Activated CD4-positive, alpha-beta memory T cell treated with anti-CD3 and anti-CD28 coated beads for 36 hours (primary cell): ENCODE data around the gene RFC5. TPM values are rescaled to one million over a fixed set of nuclear protein-coding genes. Genes with fewer than 3 reads are reported as not detected.
"Not testable (repeated sequence)": the region's sequence is repeated elsewhere in the genome, so short reads cannot be mapped to it uniquely, and the experiment has no call there.

Source experiments
- CTCF ChIA-PET: fragments of 350-600 bp; sonication (Branson Sonifier 250); formaldehyde crosslinking; loops from one replicate; lab custom pipeline; 2021; ENCODE audit warnings: antibody characterized with exemption, inconsistent platforms; lab: Charles Lee
- POLR2A ChIA-PET: fragments of 350-600 bp; sonication (Branson Sonifier 250); formaldehyde crosslinking; loops from one replicate; lab custom pipeline; 2021; ENCODE audit warnings: antibody characterized with exemption; lab: Charles Lee
- DNase-seq: peaks from one replicate; pipeline ENCODE4 v3.0.0-alpha.2; 2020
- H3K27ac Mint-ChIP-seq: one replicate; pipeline ENCODE4 v1.8.0; 2021; ENCODE audit warnings: mixed read lengths
- H3K27me3 Mint-ChIP-seq: one replicate; pipeline ENCODE4 v1.8.0; 2021; ENCODE audit warnings: mixed read lengths
- H3K36me3 Mint-ChIP-seq: one replicate; pipeline ENCODE4 v1.8.0; 2021; ENCODE audit warnings: mixed read lengths
- H3K4me1 Mint-ChIP-seq: one replicate; pipeline ENCODE4 v1.8.0; 2021; ENCODE audit warnings: low read depth, mixed read lengths
- H3K4me3 Mint-ChIP-seq: one replicate; pipeline ENCODE4 v1.8.0; 2021; ENCODE audit warnings: mild to moderate bottlenecking, mixed read lengths
- H3K9me3 Mint-ChIP-seq: one replicate; pipeline ENCODE4 v1.8.0; 2021; ENCODE audit warnings: mixed read lengths
- intact Hi-C: fragments of 100-400 bp; cut with micrococcal nuclease; formaldehyde crosslinking; loops from one replicate; pipeline ENCODE4 v1.15.1; 2023
- total RNA-seq, 2 experiments: library from RNA; stranded (reverse); gene quantifications; one replicate each; pipeline ENCODE4 v1.2.3, GENCODE V29; 2021

Gene RFC5
- total RNA-seq, 2 experiments from 2014 or later: 65.8 to 70.8 TPM

DNA sequence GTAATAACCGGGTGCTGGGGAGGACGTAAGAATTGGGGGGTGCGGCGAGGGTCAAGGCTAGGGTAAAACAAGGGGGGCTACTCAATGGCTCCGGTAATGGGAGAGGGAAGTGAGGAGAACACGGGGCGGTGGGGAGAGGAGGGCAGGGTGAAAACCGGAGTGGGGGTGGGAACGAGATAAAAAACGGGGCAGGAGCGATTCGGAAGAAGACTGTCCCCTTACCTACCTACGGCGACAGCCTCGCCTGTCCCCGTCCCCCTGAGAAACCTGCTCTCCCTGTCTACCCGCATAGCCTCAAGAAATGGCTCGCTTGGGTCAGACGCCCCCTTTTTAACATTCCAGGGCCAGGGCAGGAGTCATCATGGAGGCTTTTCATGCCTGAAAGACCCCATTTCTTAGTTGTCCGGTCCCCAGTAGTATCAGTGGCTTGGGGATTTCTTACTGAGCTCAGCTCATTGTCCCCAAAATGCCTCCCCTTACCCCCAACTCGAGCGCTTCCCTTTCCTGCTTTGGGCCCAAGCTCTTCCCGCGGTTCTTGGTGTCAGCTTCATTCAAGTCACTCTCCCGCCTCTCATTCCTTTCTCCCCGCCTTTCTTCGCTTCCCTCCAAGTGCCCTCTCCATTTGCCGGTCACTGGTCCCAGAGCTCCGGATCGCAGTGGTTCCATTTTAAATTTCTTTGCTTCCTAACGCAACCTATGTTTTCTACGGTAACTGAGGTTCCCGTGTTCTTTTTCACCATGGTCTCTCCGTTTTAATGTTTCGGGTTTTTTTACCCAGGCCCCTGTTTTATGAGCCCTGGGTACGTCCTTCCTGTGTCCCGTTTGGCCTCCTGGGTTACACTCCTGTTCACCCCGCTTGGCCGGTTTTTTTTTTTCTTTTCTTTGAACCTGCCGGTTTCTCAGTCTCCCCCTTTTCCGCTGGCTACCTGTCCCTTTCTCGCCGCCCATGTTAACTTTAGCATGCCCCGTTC is 45.7 kb downstream of the RFC5 start:
- Mint-ChIP-seq H3K9me3 (no peaks in the 10 kb centered on the region), H3K36me3 (peaks cover 6% of the 10 kb centered on the region), H3K4me3 (peak overlapping the region; percentile 81), H3K27ac (peak overlapping the region; percentile 87), H3K27me3 (peaks cover 3% of the 10 kb centered on the region), H3K4me1 (peaks cover 45% of the 10 kb centered on the region)
- intact Hi-C loops: loop anchor here (1.0 to 5.0 kb wide), 6 partner anchors 17 to 315 kb away; partner anchors contain the start of genes PEBP1, RFC5 and SUDS3
- peak; percentile 35 for DNase-seq
- ChIA-PET CTCF (interaction anchor here (0.8 to 2.1 kb wide), 7 partner anchors 9 to 188 kb away, joined by 3 to 11 read pairs (median 3); no protein-coding TSS in a partner anchor), POLR2A (interaction anchor here (1.5 to 6.1 kb wide), 8 partner anchors 9 to 74 kb away, joined by 4 to 48 read pairs (median 9); partner anchors contain the start of genes PEBP1 and RFC5)

DNA sequence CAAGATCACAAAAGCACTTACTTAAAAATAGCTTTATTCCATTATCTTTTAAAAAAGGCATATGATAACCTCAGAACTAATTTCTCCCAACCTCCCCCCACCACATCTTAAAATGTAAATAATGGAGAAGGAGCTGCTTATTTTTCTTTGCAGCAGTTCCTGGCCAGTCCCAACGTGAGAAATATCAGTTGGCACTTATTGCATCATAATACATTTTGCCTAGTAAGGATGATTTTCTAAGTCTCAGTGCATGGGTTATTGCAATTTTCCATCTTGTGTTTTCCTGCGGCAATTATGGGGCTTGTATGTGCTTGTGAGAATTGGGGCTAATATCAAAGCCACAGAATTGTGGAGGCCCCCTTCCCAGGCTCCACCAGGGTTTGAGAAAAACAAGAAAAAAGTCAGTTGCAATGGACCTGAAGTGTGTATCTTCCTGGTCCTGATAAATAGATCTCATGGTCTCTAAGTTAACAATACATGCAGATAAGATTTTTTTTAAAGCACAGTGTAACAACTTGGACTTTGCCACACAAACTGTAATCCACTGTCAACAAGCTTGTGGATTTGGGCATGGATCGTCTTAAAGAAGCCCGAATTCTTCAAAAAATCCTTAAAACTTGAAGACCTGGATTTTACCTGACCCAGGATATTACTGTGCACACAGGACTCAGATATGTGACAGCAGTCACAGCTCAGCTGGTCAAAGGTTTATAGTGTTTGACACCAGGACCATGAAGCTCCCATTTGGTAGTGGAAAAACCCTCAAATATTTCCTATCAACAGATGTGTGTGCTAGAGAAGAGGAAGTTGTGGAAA is 47.3 kb downstream of the RFC5 start:
- Mint-ChIP-seq H3K27me3 (peaks cover 7% of the 10 kb centered on the region), H3K4me3 (peak overlapping the region; percentile 81), H3K9me3 (no peaks in the 10 kb centered on the region), H3K36me3 (peaks cover 6% of the 10 kb centered on the region), H3K27ac (peak overlapping the region; percentile 24), H3K4me1 (peaks cover 46% of the 10 kb centered on the region)
- DNase-seq: no peak
- ChIA-PET POLR2A (interaction anchor here (0.6 to 6.1 kb wide), 6 partner anchors 15 to 163 kb away, joined by 3 to 48 read pairs (median 4); no protein-coding TSS in a partner anchor), CTCF (interaction anchor here (0.6 to 2.4 kb wide), 14 partner anchors 8 to 1718 kb away, joined by 3 to 14 read pairs (median 5); partner anchors contain the start of genes PEBP1 and SUDS3)
- intact Hi-C loops: loop anchor here (2.0 to 5.0 kb wide), 3 partner anchors 59 to 189 kb away; partner anchors contain the start of gene PEBP1

DNA sequence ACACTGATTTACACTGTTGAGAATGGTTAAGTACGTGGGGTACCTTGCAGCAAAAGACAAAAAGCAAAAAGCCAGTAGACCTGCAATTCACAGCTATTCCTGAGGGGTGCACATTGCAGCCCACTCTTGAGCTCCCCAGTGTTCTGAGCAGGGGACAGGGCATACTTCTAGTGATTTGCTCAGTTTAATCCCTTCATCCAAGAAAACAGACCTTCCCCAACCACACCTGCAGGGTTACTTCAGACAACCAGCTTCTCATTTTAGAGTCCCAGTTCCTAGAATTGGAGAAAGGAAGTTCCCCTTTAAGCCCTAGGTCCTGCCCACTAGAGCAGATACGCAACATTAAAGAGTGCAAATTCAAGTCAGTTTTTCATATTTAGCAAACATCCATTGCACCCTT is 48.1 kb downstream of the RFC5 start:
- H3K27ac Mint-ChIP-seq: peak overlapping the region; percentile 30
- POLR2A ChIA-PET: interaction anchor here (1.1 to 6.1 kb wide), 3 partner anchors 20 to 32 kb away, joined by 3 to 48 read pairs (median 6); no protein-coding TSS in a partner anchor
- H3K27me3 Mint-ChIP-seq: peaks cover 7% of the 10 kb centered on the region
- intact Hi-C loops: loop anchor here (5.0 kb wide), 2 partner anchors 58 to 73 kb away; partner anchors contain the start of gene PEBP1
- peaks cover 38% of the 10 kb centered on the region for H3K4me1 Mint-ChIP-seq
- H3K36me3 Mint-ChIP-seq: peaks cover 2% of the 10 kb centered on the region
- H3K4me3 Mint-ChIP-seq: peak overlapping the region; percentile 17
- CTCF ChIA-PET: interaction anchor here (0.7 to 2.4 kb wide), 13 partner anchors 9 to 1717 kb away, joined by 3 to 14 read pairs (median 5); partner anchors contain the start of genes PEBP1 and SUDS3
- no peaks in the 10 kb centered on the region for H3K9me3 Mint-ChIP-seq
- peak; percentile 24 for DNase-seq

GRCh38 chr12:118065380-118065779 is 48.9 kb downstream of the RFC5 start:
- H3K27ac Mint-ChIP-seq: no peak overlapping the region
- CTCF ChIA-PET: interaction anchor here (0.7 to 2.4 kb wide), 8 partner anchors 8 to 208 kb away, joined by 3 to 14 read pairs (median 5); no protein-coding TSS in a partner anchor
- no peak overlapping the region for H3K4me3 Mint-ChIP-seq
- H3K9me3 Mint-ChIP-seq: no peaks in the 10 kb centered on the region
- peaks cover 1% of the 10 kb centered on the region for H3K36me3 Mint-ChIP-seq
- peaks cover 32% of the 10 kb centered on the region for H3K4me1 Mint-ChIP-seq
- no peak for DNase-seq
- intact Hi-C loops: no loop called here
- peaks cover 7% of the 10 kb centered on the region for H3K27me3 Mint-ChIP-seq
- POLR2A ChIA-PET: interaction anchor here (0.6 to 2.3 kb wide), 2 partner anchors 21 to 105 kb away, joined by 3 to 6 read pairs; no protein-coding TSS in a partner anchor

GRCh38 chr12:118068445-118068844 is 51.9 kb downstream of the RFC5 start:
- peaks cover 1% of the 10 kb centered on the region for H3K36me3 Mint-ChIP-seq
- no peak for DNase-seq
- H3K9me3 Mint-ChIP-seq: no peaks in the 10 kb centered on the region
- H3K27me3 Mint-ChIP-seq: peaks cover 7% of the 10 kb centered on the region
- ChIA-PET CTCF (no interaction called here), POLR2A (no interaction called here)
- no peak overlapping the region for H3K27ac Mint-ChIP-seq
- H3K4me1 Mint-ChIP-seq: peaks cover 28% of the 10 kb centered on the region
- intact Hi-C loops: no loop called here
- H3K4me3 Mint-ChIP-seq: no peak overlapping the region

DNA sequence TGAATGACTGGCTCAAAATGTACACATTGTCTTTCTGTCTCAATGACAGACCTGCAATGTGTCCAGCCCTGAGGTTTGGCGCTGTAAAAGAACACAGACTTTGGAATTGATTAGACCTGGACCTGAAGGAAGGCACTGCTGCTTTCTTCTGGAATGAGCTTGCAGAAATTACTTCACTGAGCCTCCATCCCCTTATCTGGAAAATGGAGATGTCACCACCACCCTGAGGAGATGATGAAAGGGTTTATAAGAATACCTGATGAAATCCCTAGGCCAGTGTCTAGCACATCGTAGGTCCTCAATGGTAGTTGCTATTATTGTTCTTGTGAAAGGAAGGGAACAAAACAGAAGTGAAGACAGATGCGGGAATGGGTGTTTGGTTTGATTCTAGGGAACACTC is 54.1 kb downstream of the RFC5 start:
- Mint-ChIP-seq H3K4me1 (peaks cover 6% of the 10 kb centered on the region), H3K27me3 (peaks cover 7% of the 10 kb centered on the region), H3K4me3 (no peak overlapping the region), H3K36me3 (no peaks in the 10 kb centered on the region), H3K27ac (no peak overlapping the region), H3K9me3 (no peaks in the 10 kb centered on the region)
- ChIA-PET POLR2A (no interaction called here), CTCF (no interaction called here)
- DNase-seq: no peak
- intact Hi-C loops: no loop called here

DNA sequence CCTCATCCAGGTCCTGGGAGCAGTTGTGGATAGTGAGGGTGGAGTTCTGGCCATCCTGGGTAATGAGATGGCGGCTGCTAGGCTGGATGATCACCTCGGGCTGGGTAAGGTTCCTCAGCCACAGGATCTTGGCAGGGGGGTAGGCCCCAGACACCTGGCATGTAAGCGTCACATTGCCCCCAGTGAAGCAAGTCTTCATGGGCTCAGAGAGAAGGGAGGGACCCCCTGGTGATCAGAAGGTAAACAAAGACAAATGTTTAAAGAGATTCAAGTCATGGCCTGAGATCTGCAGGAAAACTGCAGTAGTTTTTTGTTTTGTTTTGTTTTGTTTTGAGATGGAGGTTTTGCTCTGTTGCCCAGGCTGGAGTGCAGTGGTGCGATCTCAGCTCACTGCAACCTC is 57.3 kb downstream of the RFC5 start:
- Mint-ChIP-seq H3K4me3 (no peak overlapping the region), H3K27ac (no peak overlapping the region), H3K27me3 (no peaks in the 10 kb centered on the region), H3K9me3 (peaks cover 4% of the 10 kb centered on the region), H3K4me1 (peaks cover under 1% of the 10 kb centered on the region), H3K36me3 (peaks cover 3% of the 10 kb centered on the region)
- CTCF ChIA-PET: no interaction called here
- intact Hi-C loops: no loop called here
- DNase-seq: no peak
- POLR2A ChIA-PET: interaction anchor here (0.6 kb wide), 1 partner anchor 20 kb away, joined by 5 read pairs; no protein-coding TSS in a partner anchor

DNA sequence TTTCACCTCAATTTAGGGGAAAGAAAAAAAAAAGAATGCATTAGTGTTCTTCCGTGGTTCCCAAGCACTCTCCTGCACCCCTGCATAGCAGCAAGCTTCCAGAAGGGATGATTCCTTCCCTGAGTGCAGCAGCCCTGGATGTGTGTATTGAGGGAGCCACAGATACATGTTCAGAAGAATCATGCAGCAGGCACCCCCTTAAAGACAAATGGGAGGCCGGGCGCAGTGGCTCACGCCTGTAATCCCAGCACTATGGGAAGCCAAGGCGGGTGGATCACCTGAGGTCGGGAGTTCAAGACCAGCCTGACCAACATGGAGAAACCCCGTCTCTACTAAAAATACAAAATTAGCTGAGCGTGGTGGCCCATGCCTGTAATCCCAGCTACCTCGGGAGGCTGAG is 65.0 kb downstream of the RFC5 start:
- POLR2A ChIA-PET, H3K36me3 Mint-ChIP-seq, CTCF ChIA-PET, H3K27me3 Mint-ChIP-seq, H3K4me1 Mint-ChIP-seq, H3K9me3 Mint-ChIP-seq, H3K27ac Mint-ChIP-seq, H3K4me3 Mint-ChIP-seq, intact Hi-C loops, DNase-seq: not testable (repeated sequence)

Other genes starting within 250 kb of the RFC5 start
- gene KSR2, start 47.7 kb upstream of the RFC5 start, total RNA-seq: under 1 TPM; 0.12 to 0.45 TPM
- 100 to 1,000 TPM in 1 of 2 experiments, 10 to 100 TPM in 1; 93.2 to 102 TPM for gene WSB2, start 44.5 kb downstream of the RFC5 start, total RNA-seq
- gene VSIG10, start 87.3 kb downstream of the RFC5 start, total RNA-seq: 1 to 10 TPM; 5.7 to 7.6 TPM
- 100 to 1,000 TPM; 128 to 132 TPM for gene PEBP1, start 119.4 kb downstream of the RFC5 start, total RNA-seq